IPS-18c (cell line): ENCODE results near the gene TIGD6.

Experiments
- H3K4me3 ChIP-seq: 2 replicates; pipeline ENCODE4 v1.7.0; 2013; ENCODE audit warnings: low read depth, mild to moderate bottlenecking, low read length, moderate library complexity; ENCODE audit not compliant: insufficient read depth
- H3K9me3 ChIP-seq: one replicate; pipeline ENCODE4 v1.6.1; 2013; ENCODE audit warnings: mild to moderate bottlenecking, low read length, moderate library complexity; ENCODE audit not compliant: control insufficient read depth, insufficient read depth

Gene TIGD6

GRCh38 chr5:150022158-150022531, 21.7 kb upstream of the TIGD6 start:
- Histone ChIP-seq H3K9me3 (no peaks in the 10 kb centered on the region), H3K4me3 (no peak overlapping the region)

- H3K4me3 ChIP-seq, result peak overlapping the region; percentile 5; the same call in 1 of the 2 replicates
- no peaks in the 10 kb centered on the region for H3K9me3 ChIP-seq
These were observed 21.2 kb upstream of the TIGD6 start for GRCh38 chr5:150021491-150022157.

GRCh38 chr5:150020249-150020648, 19.8 kb upstream of the TIGD6 start:
- H3K4me3 ChIP-seq, result no peak overlapping the region
- H3K9me3 ChIP-seq, result no peaks in the 10 kb centered on the region

GRCh38 chr5:150017226-150018005, 17.0 kb upstream of the TIGD6 start:
- no peaks in the 10 kb centered on the region for H3K9me3 ChIP-seq
- no peak overlapping the region for H3K4me3 ChIP-seq

GRCh38 chr5:150016537-150016936, 16.1 kb upstream of the TIGD6 start:
- Histone ChIP-seq H3K4me3 (no peak overlapping the region), H3K9me3 (no peaks in the 10 kb centered on the region)

GRCh38 chr5:150015415-150015814, 15.0 kb upstream of the TIGD6 start:
- H3K9me3 ChIP-seq, result no peaks in the 10 kb centered on the region
- H3K4me3 ChIP-seq, result no peak overlapping the region

GRCh38 chr5:150014456-150014855, 14.0 kb upstream of the TIGD6 start:
- no peaks in the 10 kb centered on the region for H3K9me3 ChIP-seq
- no peak overlapping the region for H3K4me3 ChIP-seq

GRCh38 chr5:150013931-150014330, 13.5 kb upstream of the TIGD6 start:
- Histone ChIP-seq H3K4me3 (no peak overlapping the region), H3K9me3 (no peaks in the 10 kb centered on the region)

- no peaks in the 10 kb centered on the region for H3K9me3 ChIP-seq
These were observed 9.4 kb upstream of the TIGD6 start for GRCh38 chr5:150009671-150010387.

GRCh38 chr5:150007050-150007449, 6.6 kb upstream of the TIGD6 start:
- no peaks in the 10 kb centered on the region for H3K9me3 ChIP-seq
- H3K4me3 ChIP-seq, result no peak overlapping the region

More at GRCh38 chr5:150009671-150010387, 9.4 kb upstream of the TIGD6 start:
- no peak overlapping the region for H3K4me3 ChIP-seq

GRCh38 chr5:150006318-150006717, 5.9 kb upstream of the TIGD6 start:
- H3K4me3 ChIP-seq, result no peak overlapping the region
- no peaks in the 10 kb centered on the region for H3K9me3 ChIP-seq

- peak overlapping the region; percentile 83 for H3K4me3 ChIP-seq
- no peaks in the 10 kb centered on the region for H3K9me3 ChIP-seq
These were observed 1.4 kb upstream of the TIGD6 start for GRCh38 chr5:150001660-150002486.

GRCh38 chr5:150000990-150001659, 671 bp upstream of the TIGD6 start:
- Histone ChIP-seq H3K4me3 (peak overlapping the region; percentile 83), H3K9me3 (no peaks in the 10 kb centered on the region)

GRCh38 chr5:149999866-150000255, 593 bp downstream of the TIGD6 start:
- Histone ChIP-seq H3K4me3 (peak overlapping the region; percentile 83), H3K9me3 (no peaks in the 10 kb centered on the region)

- peak overlapping the region; percentile 83 for H3K4me3 ChIP-seq
- no peaks in the 10 kb centered on the region for H3K9me3 ChIP-seq
These were observed 1.1 kb downstream of the TIGD6 start for GRCh38 chr5:149999359-149999758.

- no peaks in the 10 kb centered on the region for H3K9me3 ChIP-seq
- no peak overlapping the region for H3K4me3 ChIP-seq
These were observed 2.2 kb downstream of the TIGD6 start for GRCh38 chr5:149998281-149998680.
